GM12878 (cell line): ENCODE data around the gene CCHCR1. TPM values are rescaled to one million over a fixed set of nuclear protein-coding genes. Genes with fewer than 3 reads are reported as not detected.

Experiments
- ATAC-seq: fragments of 200-7000 bp; cut with Tn5 transposase; 3 replicates; pipeline ENCODE4 v1.9.1; 2020; ENCODE audit warnings: mild to moderate bottlenecking, moderate library complexity
- BruUV-seq: library from RNA; stranded (reverse); fragments of 400-500 nt; replicated peaks from 2 replicates; lab custom pipeline; 2021; lab: Mats Ljungman, UMichigan
- CTCF ChIA-PET: fragments of 300-600 bp; sonication (Branson Sonifier 250); formaldehyde crosslinking; extraction: SDS; loops from one replicate; lab custom pipeline; 2021; ENCODE audit warnings: inconsistent platforms; lab: Yijun Ruan, JAX
- POLR2A ChIA-PET: fragments of 350-600 bp; formaldehyde crosslinking; extraction: SDS; loops from one replicate; lab custom pipeline; 2021; ENCODE audit warnings: inconsistent platforms; lab: Charles Lee
- RAD21 ChIA-PET: fragments of 300-600 bp; sonication (Branson Sonifier 250); formaldehyde crosslinking; loops from one replicate; lab custom pipeline; 2023; ENCODE audit warnings: antibody characterized with exemption; ENCODE audit not compliant: unreplicated experiment; lab: Charles Lee
- SMC1A ChIA-PET: fragments of 300-600 bp; sonication (Branson Sonifier 250); formaldehyde crosslinking; loops from one replicate; lab custom pipeline; 2023; ENCODE audit not compliant: unreplicated experiment, uncharacterized antibody; lab: Charles Lee
- DNase-seq: peaks from one replicate; pipeline ENCODE4 v3.0.0-alpha.2; 2011; ENCODE audit warnings: low read depth, low spot score
- FAIRE-seq: peaks from 3 replicates; lab custom pipeline; 2011; peaks lifted over from hg19 to GRCh38; lab: Jason Lieb, UNC
- H2AFZ ChIP-seq: 2 replicates; pipeline ENCODE4 v1.6.0; 2011; ENCODE audit warnings: low read depth, low read length, control low read depth; ENCODE audit not compliant: control insufficient read depth
- H3K27ac ChIP-seq: 2 replicates; pipeline ENCODE4 v1.5.1; 2011; ENCODE audit warnings: control low read depth; ENCODE audit not compliant: control insufficient read depth, insufficient read depth
- H3K27me3 ChIP-seq, 2 experiments: replicated peaks in 1 of 2; 2 replicates each; pipeline versions ENCODE4 v1.6.0 to v1.6.1; 2011; ENCODE audit warnings: low read length in 1 of 2; ENCODE audit not compliant: control insufficient read depth in 2 of 2, insufficient read depth in 2 of 2
- H3K36me3 ChIP-seq, 2 experiments: 2 replicates each; pipeline ENCODE4 v1.5.1; 2011; ENCODE audit warnings: low read length in 1 of 2; ENCODE audit not compliant: control insufficient read depth in 2 of 2, insufficient read depth in 2 of 2
- H3K4me1 ChIP-seq: 2 replicates; pipeline ENCODE4 v1.6.1; 2011; ENCODE audit warnings: mild to moderate bottlenecking, low read length, moderate library complexity, mixed read lengths; ENCODE audit not compliant: control insufficient read depth, insufficient read depth
- H3K4me2 ChIP-seq: 2 replicates; pipeline ENCODE4 v1.6.0; 2011; ENCODE audit warnings: control low read depth; ENCODE audit not compliant: control insufficient read depth, insufficient read depth
- H3K4me3 ChIP-seq: fragments of 200-600 bp; sonication (generic); 2 replicates; pipeline ENCODE4 v1.5.1; 2016
- H3K79me2 ChIP-seq: 2 replicates; pipeline ENCODE4 v1.6.0; 2011; ENCODE audit warnings: low read length; ENCODE audit not compliant: control insufficient read depth, insufficient read depth
- H3K9ac ChIP-seq: 2 replicates; pipeline ENCODE4 v1.8.0; 2011; ENCODE audit warnings: low read length, control low read depth, mixed read lengths; ENCODE audit not compliant: control insufficient read depth, insufficient read depth
- H3K9me3 ChIP-seq: replicated peaks from 3 replicates; pipeline ENCODE4 v1.5.1; 2011; ENCODE audit warnings: mild to moderate bottlenecking, low read length; ENCODE audit not compliant: control insufficient read depth, insufficient read depth
- H4K20me1 ChIP-seq: 2 replicates; pipeline ENCODE4 v1.6.0; 2011; ENCODE audit not compliant: control insufficient read depth, insufficient read depth
- BHLHE40 ChIP-seq, 2 experiments: fragments of 450-650 bp in 1 of 2; IDR thresholded peaks; 2 replicates each; pipeline ENCODE4 v1.6.1; 2011 to 2017; ENCODE audit warnings: low read depth in 2 of 2, borderline replicate concordance in 1 of 2, improper control_type of control experiment in 1 of 2, low read length in 1 of 2, mild to moderate bottlenecking in 1 of 2
- BMI1 ChIP-seq: fragments of 450-650 bp; IDR thresholded peaks from 2 replicates; pipeline ENCODE4 v1.6.1; 2016; ENCODE audit warnings: mild to moderate bottlenecking, moderate library complexity, borderline replicate concordance
- KDM1A ChIP-seq: fragments of 200-600 bp; sonication (generic); IDR thresholded peaks from 2 replicates; pipeline ENCODE4 v1.6.1; 2016; ENCODE audit warnings: borderline replicate concordance
- MEF2B ChIP-seq: fragments of 450-650 bp; IDR thresholded peaks from 2 replicates; pipeline ENCODE4 v1.6.1; 2018; ENCODE audit warnings: mild to moderate bottlenecking, moderate library complexity; ENCODE audit not compliant: partially characterized antibody, poor library complexity, severe bottlenecking
- POLR2AphosphoS5 ChIP-seq: IDR thresholded peaks from 2 replicates; pipeline ENCODE4 v1.6.1; 2011; ENCODE audit warnings: mild to moderate bottlenecking, low read length, inconsistent platforms
- RELA ChIP-seq: fragments of 450-650 bp; IDR thresholded peaks from 2 replicates; pipeline ENCODE4 v1.8.0; 2014; ENCODE audit warnings: borderline replicate concordance; ENCODE audit not compliant: partially characterized antibody
- SUZ12 ChIP-seq: fragments of 200-600 bp; sonication (generic); IDR thresholded peaks from one replicate; pipeline ENCODE4 v1.6.1; 2018; ENCODE audit warnings: antibody characterized with exemption, mild to moderate bottlenecking; ENCODE audit not compliant: unreplicated experiment
- ZSCAN29 ChIP-seq: fragments of 450-650 bp; IDR thresholded peaks from 2 replicates; pipeline ENCODE4 v1.6.1; 2017; ENCODE audit warnings: mild to moderate bottlenecking, moderate library complexity
- WGBS: methylation state at CpG from one replicate; pipeline ENCODE4 v1.1.6; 2016; ENCODE audit warnings: low lambda C conversion rate; ENCODE audit not compliant: insufficient replicate concordance, insufficient coverage; ENCODE audit errors: missing lambda C conversion rate; 5-methylcytosine and 5-hydroxymethylcytosine counted together
- in situ Hi-C: fragments of 300-500 bp; cut with MboI; formaldehyde crosslinking; loops from 9 replicates; pipeline ENCODE4 v1.14.3; 2018; ENCODE audit warnings: mixed read lengths
- intact Hi-C: fragments of 100-400 bp; cut with micrococcal nuclease; formaldehyde crosslinking; loops from one replicate; pipeline ENCODE4 v1.14.2; 2022; ENCODE audit not compliant: unreplicated experiment
- polyA plus RNA-seq, 11 experiments: library from polyadenylated mRNA; depleted of rRNA in 4 of 11; unstranded in 6 of 11; stranded (reverse) in 5 of 11; fragments of >200 nt; fragmentation: Nextera tagmentation in 4 of 11; fragmentation: Illumina TruSeq in 1 of 11; extraction: Ambion mirVana in 4 of 11; extraction: Trizol in 1 of 11; gene quantifications; 1 replicate in 1 of 11; 2 replicates in 10 of 11; pipeline versions ENCODE4 v1.2.1 to v1.2.3, GENCODE V29; 2011 to 2016; ENCODE audit warnings: inconsistent platforms in 2 of 11, missing spikeins in 2 of 11, low read depth in 1 of 11
- total RNA-seq, 4 experiments: library from RNA; depleted of rRNA in 3 of 4; stranded (reverse); fragments of >200 nt in 3 of 4; fragmentation: Illumina TruSeq in 1 of 4; extraction: Trizol in 1 of 4; gene quantifications; 2 replicates each; pipeline versions ENCODE4 v1.2.1 to v1.2.3, GENCODE V29; 2013 to 2021
- TF ChIP-seq, protein P1 (sequence below): fragments of 450-650 bp; IDR thresholded peaks from 2 replicates; pipeline ENCODE4 v1.6.1; 2014; ENCODE audit warnings: mild to moderate bottlenecking
- TF ChIP-seq, protein P2 (sequence below): fragments of 450-650 bp; formaldehyde crosslinking; IDR thresholded peaks from 2 replicates; pipeline ENCODE4 v1.4.0; 2022; ENCODE audit warnings: mild to moderate bottlenecking, moderate library complexity
- TF ChIP-seq, protein P3 (sequence below): fragments of 450-650 bp; IDR thresholded peaks from 2 replicates; pipeline ENCODE4 v1.6.1; 2018; ENCODE audit warnings: borderline replicate concordance, mild to moderate bottlenecking; ENCODE audit not compliant: partially characterized antibody
- TF ChIP-seq, protein P4 (sequence below): IDR thresholded peaks from 2 replicates; pipeline ENCODE4 v1.6.1; 2012; ENCODE audit warnings: low read depth, low read length, improper control_type of control experiment
- TF ChIP-seq, protein P5 (sequence below): IDR thresholded peaks from 2 replicates; pipeline ENCODE4 v1.6.1; 2012; ENCODE audit warnings: low read depth, low read length, improper control_type of control experiment

Gene CCHCR1
- total and polyA plus RNA-seq, 10 of the 15 experiments (the other 5 are each of a cell fraction or from before 2014, with no cell fraction given): 1.0 to 35.2 (median 24.7) TPM

DNA sequence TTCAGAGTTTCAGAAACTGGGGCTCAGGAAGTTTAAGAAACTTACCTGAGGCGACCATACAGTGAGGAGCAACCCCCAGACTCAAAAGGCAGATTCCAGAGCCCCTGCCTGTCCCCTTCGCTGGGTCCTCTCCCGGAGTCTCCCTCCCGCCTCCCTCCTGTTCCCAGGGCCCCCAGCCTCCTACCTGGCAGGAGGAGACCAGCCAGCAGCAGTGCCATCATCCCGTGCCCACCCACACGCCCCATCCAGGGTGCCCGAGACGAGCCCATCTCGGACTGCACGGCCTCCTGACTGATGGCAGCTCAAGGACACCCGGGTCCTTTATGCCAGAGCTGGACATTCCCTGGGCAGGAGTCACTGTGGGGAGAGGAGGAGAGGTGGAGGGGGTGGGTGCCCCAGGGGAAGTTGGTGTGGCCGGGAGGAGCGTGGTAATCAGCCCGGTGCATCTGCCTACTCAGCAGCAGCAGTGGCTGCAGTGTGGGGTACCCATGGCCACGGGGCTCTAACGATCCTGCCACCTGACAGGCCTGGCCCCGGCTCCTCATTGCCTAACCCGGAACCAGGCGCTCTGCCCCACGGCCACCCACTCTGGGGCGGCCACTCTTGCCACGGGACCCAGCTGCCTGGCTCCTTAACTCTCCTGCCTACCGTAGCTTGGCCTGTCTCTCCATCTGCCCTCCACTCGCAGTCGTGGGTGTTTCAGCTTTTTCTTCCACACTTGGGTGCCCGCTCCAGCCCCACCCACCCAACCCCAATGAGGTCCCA is 37.3 kb downstream of the CCHCR1 start, which contains the start of gene CDSN:
Gene CDSN, minus strand, starts transcription at position 296 of the 765 bp plus-strand sequence. Its CDS starts 27 bp downstream, at position 269.
- Histone ChIP-seq H3K9me3 (no peaks in the 10 kb centered on the region), H3K79me2 (no peaks in the 10 kb centered on the region), H3K4me3 (no peak within 1 kb of the TSS), H3K27me3 (peaks cover 3% of the 10 kb centered on the region in 2 experiments; a peak in 3 of 4 replicates), H3K36me3 (no peaks in the 10 kb centered on the region), H3K4me1 (no peaks in the 10 kb centered on the region), H4K20me1 (no peaks in the 10 kb centered on the region), H3K27ac (no peak within 1 kb of the TSS), H2AFZ (no peak within 1 kb of the TSS), H3K9ac (no peak within 1 kb of the TSS), H3K4me2 (no peak within 1 kb of the TSS)
- SMC1A ChIA-PET: no interaction called here
- RAD21 ChIA-PET: interaction anchor here (0.7 kb wide), 1 partner anchor 40 kb away, joined by 3 read pairs; no protein-coding TSS in a partner anchor
- CTCF ChIA-PET: no interaction called here
- FAIRE-seq: no peak
- POLR2A ChIA-PET: no interaction called here
- 27% methylated on average over 25 of the region's 26 CpGs for WGBS
- DNase-seq: no peak
- in situ Hi-C loops: no loop called here
- no TSS peak for BruUV-seq
- intact Hi-C loops: no loop called here
- no peak for ATAC-seq
- TF ChIP-seq, protein P1, sequence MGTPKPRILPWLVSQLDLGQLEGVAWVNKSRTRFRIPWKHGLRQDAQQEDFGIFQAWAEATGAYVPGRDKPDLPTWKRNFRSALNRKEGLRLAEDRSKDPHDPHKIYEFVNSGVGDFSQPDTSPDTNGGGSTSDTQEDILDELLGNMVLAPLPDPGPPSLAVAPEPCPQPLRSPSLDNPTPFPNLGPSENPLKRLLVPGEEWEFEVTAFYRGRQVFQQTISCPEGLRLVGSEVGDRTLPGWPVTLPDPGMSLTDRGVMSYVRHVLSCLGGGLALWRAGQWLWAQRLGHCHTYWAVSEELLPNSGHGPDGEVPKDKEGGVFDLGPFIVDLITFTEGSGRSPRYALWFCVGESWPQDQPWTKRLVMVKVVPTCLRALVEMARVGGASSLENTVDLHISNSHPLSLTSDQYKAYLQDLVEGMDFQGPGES: no peak
- no peak for TF ChIP-seq KDM1A
- TF ChIP-seq RELA: no peak
- TF ChIP-seq, protein P2, sequence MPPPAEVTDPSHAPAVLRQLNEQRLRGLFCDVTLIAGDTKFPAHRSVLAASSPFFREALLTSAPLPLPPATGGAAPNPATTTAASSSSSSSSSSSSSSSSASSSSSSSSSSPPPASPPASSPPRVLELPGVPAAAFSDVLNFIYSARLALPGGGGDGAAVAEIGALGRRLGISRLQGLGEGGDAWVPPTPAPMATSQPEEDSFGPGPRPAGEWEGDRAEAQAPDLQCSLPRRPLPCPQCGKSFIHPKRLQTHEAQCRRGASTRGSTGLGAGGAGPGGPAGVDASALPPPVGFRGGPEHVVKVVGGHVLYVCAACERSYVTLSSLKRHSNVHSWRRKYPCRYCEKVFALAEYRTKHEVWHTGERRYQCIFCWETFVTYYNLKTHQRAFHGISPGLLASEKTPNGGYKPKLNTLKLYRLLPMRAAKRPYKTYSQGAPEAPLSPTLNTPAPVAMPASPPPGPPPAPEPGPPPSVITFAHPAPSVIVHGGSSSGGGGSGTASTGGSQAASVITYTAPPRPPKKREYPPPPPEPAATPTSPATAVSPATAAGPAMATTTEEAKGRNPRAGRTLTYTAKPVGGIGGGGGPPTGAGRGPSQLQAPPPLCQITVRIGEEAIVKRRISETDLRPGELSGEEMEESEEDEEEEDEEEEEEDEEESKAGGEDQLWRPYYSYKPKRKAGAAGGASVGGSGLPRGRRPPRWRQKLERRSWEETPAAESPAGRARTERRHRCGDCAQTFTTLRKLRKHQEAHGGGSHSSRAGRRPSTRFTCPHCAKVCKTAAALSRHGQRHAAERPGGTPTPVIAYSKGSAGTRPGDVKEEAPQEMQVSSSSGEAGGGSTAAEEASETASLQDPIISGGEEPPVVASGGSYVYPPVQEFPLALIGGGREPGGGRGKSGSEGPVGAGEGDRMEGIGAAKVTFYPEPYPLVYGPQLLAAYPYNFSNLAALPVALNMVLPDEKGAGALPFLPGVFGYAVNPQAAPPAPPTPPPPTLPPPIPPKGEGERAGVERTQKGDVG: no peak
- no peak for TF ChIP-seq ZSCAN29
- no peak for TF ChIP-seq POLR2AphosphoS5
- TF ChIP-seq, protein P3, sequence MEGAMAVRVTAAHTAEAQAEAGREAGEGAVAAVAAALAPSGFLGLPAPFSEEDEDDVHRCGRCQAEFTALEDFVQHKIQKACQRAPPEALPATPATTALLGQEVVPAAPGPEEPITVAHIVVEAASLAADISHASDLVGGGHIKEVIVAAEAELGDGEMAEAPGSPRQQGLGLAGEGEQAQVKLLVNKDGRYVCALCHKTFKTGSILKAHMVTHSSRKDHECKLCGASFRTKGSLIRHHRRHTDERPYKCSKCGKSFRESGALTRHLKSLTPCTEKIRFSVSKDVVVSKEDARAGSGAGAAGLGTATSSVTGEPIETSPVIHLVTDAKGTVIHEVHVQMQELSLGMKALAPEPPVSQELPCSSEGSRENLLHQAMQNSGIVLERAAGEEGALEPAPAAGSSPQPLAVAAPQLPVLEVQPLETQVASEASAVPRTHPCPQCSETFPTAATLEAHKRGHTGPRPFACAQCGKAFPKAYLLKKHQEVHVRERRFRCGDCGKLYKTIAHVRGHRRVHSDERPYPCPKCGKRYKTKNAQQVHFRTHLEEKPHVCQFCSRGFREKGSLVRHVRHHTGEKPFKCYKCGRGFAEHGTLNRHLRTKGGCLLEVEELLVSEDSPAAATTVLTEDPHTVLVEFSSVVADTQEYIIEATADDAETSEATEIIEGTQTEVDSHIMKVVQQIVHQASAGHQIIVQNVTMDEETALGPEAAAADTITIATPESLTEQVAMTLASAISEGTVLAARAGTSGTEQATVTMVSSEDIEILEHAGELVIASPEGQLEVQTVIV: no peak
- no peak for TF ChIP-seq BMI1
- TF ChIP-seq BHLHE40 (IDR thresholded peaks at IDR 0.05; ENCODE audit: borderline replicate concordance in 1 of 2, low read depth in 2 of 2, low read length in 1 of 2): no peak
- no peak for TF ChIP-seq MEF2B
- TF ChIP-seq, protein P4, sequence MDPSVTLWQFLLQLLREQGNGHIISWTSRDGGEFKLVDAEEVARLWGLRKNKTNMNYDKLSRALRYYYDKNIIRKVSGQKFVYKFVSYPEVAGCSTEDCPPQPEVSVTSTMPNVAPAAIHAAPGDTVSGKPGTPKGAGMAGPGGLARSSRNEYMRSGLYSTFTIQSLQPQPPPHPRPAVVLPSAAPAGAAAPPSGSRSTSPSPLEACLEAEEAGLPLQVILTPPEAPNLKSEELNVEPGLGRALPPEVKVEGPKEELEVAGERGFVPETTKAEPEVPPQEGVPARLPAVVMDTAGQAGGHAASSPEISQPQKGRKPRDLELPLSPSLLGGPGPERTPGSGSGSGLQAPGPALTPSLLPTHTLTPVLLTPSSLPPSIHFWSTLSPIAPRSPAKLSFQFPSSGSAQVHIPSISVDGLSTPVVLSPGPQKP: no peak
- TF ChIP-seq, protein P5, sequence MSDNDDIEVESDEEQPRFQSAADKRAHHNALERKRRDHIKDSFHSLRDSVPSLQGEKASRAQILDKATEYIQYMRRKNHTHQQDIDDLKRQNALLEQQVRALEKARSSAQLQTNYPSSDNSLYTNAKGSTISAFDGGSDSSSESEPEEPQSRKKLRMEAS: no peak
- no peak for TF ChIP-seq SUZ12
